GM13977 (cell line): ENCODE results near the gene EFNA1.

Source experiments
- DNase-seq: peaks from one replicate; pipeline ENCODE4 v3.0.0; 2012; ENCODE audit warnings: low spot score
- CTCF ChIP-seq: IDR thresholded peaks from 2 replicates; pipeline ENCODE4 v1.5.1; 2012; ENCODE audit warnings: mild to moderate bottlenecking, control low read depth; ENCODE audit not compliant: insufficient read depth; ENCODE audit errors: extremely low read depth, missing control alignments
- in situ Hi-C: fragments of 300-500 bp; cut with MboI; formaldehyde crosslinking; loops from one replicate; pipeline ENCODE4 v1.12.0; 2022; ENCODE audit warnings: low sequenced_read_pairs, low pct_unique_long_range_greater_than_20kb, mixed read lengths, inconsistent platforms; ENCODE audit not compliant: unreplicated experiment

The EFNA1 gene

DNA sequence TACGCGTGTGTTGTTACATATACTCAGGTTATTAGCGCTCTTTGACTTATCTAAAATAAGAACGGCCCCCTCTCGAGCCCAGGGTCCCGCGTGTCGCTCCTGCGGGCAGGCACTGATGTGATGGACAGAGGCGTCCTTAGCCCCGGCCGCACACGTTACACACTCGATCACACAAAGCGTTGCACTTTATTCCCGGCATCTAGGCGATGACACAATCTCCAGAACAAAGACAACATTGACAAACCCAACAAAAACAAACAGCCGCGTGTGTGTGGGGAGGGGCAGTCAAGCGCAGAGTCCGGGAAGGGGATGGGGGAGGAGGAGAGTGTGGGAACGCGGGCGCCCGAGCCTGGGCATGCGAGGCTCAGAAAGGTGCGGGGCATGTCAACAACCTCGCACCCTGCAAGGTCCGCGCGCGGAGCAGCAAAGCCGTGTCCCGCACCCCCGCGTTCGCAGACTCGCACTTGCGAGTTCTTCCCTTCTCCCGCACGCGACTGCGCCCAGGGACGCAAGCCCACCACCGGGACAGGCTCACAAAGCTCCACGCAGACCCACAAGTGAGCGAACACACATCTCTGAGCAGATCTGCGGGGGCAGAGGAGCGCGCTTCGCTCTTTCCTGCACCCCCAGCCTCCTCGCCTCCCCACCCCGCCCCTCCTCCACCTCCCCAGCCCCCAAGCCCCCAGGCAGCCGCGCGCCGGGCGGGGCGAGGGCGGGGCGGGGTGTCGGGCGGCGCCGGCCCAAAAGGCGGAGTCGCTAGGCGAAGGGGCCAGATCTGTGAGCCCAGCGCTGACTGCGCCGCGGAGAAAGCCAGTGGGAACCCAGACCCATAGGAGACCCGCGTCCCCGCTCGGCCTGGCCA is at the start of gene EFNA1:
EFNA1 (plus strand) TSS at position 772 of the 862 bp plus-strand sequence. CDS start 102 bp downstream, outside the sequence.
- DNase-seq = peak; percentile 67
- in situ Hi-C loops = no loop called here
- no peak for TF ChIP-seq CTCF

- DNase-seq = peak; percentile 92
- in situ Hi-C loops = no loop called here
- TF ChIP-seq CTCF = no peak
These were observed 49.0 kb upstream of the EFNA1 start, which contains the start of gene EFNA3 for GRCh38 chr1:155078469-155079209. Gene EFNA3, plus strand, starts transcription at chr1:155078837. Its CDS starts 105 bp downstream, at chr1:155078942.

DNA sequence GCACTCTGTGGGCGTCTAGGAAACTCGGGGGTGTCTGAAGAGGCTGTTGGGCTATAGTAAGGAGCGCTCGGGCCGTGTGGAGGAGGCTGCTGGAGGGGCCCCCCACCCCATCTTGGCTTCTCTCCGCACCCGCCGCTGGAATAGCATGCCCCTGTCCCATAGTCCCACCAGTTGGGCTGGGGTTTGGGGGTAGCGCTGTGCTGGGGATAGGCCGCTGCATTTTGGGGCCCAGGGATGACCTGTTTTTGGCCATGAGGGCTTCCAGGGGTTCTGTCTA is 48.5 kb upstream of the EFNA1 start:
- no peak for DNase-seq
- TF ChIP-seq CTCF = no peak
- in situ Hi-C loops = no loop called here

DNA sequence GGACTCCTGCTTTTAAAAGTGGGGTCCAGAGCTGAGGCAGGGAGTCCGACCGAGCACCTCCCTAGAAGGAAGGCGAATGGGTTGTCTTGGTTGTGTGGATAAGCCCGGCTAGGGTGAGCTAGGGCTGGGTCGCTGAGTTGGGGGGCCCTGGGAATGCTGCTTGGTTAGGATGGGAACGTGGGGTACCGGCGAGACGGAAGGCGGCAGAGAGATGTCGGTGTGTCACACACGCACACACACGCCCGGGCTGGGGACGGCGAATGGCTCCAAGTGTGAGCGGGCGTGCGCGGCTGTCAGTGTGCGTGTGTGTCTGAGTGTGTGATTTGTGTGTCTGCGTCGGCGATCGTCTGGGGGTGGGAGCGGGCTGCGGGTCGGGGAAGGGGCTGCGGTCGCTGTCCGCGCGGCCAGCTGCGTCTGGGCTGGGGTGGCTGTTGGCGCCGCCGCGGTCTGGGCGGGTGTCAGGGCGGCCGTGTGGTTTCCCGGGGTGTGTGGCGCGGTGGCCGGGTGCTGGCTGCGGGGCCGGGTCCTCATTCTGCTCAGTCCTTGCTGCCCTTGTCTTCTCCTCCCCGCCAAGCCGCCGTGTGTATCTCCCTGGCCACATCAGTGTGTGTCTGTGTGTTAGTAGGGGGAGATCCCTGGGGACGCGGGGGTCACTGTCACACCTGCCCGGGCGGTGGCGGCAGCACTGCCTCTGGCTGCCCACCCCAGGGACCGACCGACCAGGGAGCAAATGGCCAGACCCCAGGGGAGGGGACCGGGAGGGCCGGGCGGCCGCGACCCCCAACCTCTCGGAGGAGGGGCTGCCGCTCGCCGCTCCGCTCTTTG is 48.0 kb upstream of the EFNA1 start:
- DNase-seq = no peak
- TF ChIP-seq CTCF = no peak
- in situ Hi-C loops = no loop called here

DNA sequence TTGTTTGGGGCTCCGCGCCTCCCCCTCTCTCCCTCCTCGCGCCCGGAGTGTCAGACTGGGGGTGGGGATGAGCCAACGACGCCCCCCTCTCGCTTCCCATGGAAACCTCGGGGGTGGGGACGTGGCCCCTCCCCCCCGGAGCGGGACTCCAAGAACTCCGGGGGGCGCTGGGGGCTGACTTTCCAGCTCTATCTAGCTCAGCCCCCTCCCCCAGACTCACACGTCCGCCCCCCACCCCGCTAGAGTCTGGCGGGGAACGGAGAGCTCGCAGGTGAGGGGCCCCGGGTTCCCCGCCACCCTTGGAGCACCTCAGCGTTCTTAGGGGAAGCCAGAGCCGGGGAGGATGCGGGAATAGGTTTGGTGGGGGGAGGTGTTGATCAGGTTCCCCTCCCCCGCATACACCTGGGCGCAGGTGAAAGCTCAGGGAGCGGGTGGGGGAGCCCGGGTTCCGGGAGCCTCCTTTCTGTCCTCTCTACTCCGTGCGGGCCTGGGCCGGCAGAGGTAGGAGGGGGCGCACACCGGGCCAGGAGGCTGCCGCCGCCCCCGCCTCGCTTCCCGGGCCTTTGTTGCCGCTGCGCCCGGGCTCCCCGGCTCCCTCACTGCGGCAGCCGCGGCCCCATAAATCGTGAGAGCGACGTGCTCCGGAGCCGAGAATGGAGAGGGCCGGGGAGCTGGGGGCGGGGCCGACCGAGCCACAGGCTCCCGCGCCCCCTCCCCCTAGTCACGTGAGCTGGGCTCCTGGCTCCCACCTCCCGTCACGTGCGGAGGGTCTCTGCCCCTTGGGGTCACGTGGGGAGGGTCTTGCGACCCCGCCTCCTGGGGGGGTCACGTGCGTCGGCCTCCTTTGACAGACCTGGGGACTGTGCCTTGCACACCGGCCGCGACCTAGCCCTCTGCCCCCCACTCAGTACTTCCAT is 47.1 kb upstream of the EFNA1 start:
- no peak for DNase-seq
- TF ChIP-seq CTCF = no peak
- in situ Hi-C loops = no loop called here
